T-cell (primary cell): ENCODE results near the gene DDX43. TPM values are rescaled to one million over a fixed set of nuclear protein-coding genes. Genes with fewer than 3 reads are reported as not detected.
"Not testable (repeated sequence)": the region's sequence is repeated elsewhere in the genome, so short reads cannot be mapped to it uniquely, and the experiment has no call there.

Experiments used
- ATAC-seq, 4 experiments: fragments of 200-7000 bp in 3 of 4; fragments of 150-1000 bp in 1 of 4; cut with Tn5 transposase; replicated peaks in 1 of 4; 1 replicate in 3 of 4; 2 replicates in 1 of 4; pipeline ENCODE4 v1.10.0; 2021; ENCODE audit warnings: moderate library complexity in 3 of 4, mild to moderate bottlenecking in 2 of 4, moderate number of reproducible peaks in 1 of 4
- CTCF ChIA-PET, 2 donors: fragments of 300-600 bp; sonication (Branson Sonifier 250); formaldehyde crosslinking; loops; one replicate each; lab custom pipeline; 2022; ENCODE audit warnings: antibody characterized with exemption in 2 of 2; lab: Charles Lee
- POLR2A ChIA-PET, 2 donors: fragments of 300-600 bp; sonication (Branson Sonifier 250); formaldehyde crosslinking; loops; one replicate each; lab custom pipeline; 2022; ENCODE audit warnings: antibody characterized with exemption in 2 of 2; lab: Charles Lee
- DNase-seq, 35 experiments: peaks; one replicate each; pipeline versions ENCODE4 v3.0.0 to v3.0.0-alpha.2; 2013 to 2023
- H3K27ac ChIP-seq: one replicate; pipeline ENCODE4 v1.5.1; 2013; ENCODE audit warnings: low read length
- H3K27me3 ChIP-seq, 2 experiments: replicated peaks in 1 of 2; 1 replicate in 1 of 2; 2 replicates in 1 of 2; pipeline versions ENCODE4 v1.6.1 to v1.7.0; 2013; ENCODE audit warnings: low read length in 1 of 2, mixed read lengths in 1 of 2; ENCODE audit not compliant: control insufficient read depth in 2 of 2, insufficient read depth in 2 of 2; ENCODE audit errors: extremely low read depth in 1 of 2
- H3K36me3 ChIP-seq, 2 donors: 1 replicate in 1 of 2; 2 replicates in 1 of 2; pipeline versions ENCODE4 v1.6.1 to v1.7.0; 2013; ENCODE audit warnings: low read length in 1 of 2; ENCODE audit not compliant: control insufficient read depth in 2 of 2, insufficient read depth in 1 of 2; ENCODE audit errors: extremely low read depth in 1 of 2
- H3K4me1 ChIP-seq, 2 experiments: 1 replicate in 1 of 2; 2 replicates in 1 of 2; pipeline versions ENCODE4 v1.6.1 to v1.7.0; 2013; ENCODE audit warnings: low read length in 2 of 2, mixed read lengths in 1 of 2; ENCODE audit not compliant: insufficient read depth in 2 of 2, control insufficient read depth in 1 of 2; ENCODE audit errors: extremely low read depth in 1 of 2
- H3K4me3 ChIP-seq, 2 donors: 1 replicate in 1 of 2; 2 replicates in 1 of 2; pipeline versions ENCODE4 v1.5.1 to v1.7.0; 2013; ENCODE audit warnings: mild to moderate bottlenecking in 2 of 2, low read length in 1 of 2, moderate library complexity in 1 of 2; ENCODE audit not compliant: control insufficient read depth in 1 of 2; ENCODE audit errors: extremely low read depth in 1 of 2
- H3K9me3 ChIP-seq: 2 replicates; pipeline ENCODE4 v1.7.0; 2013
- H3K27ac Mint-ChIP-seq, 2 donors: one replicate each; pipeline ENCODE4 v1.8.0; 2020 to 2021; ENCODE audit warnings: mild to moderate bottlenecking in 2 of 2, mixed read lengths in 2 of 2
- H3K27me3 Mint-ChIP-seq, 2 donors: one replicate each; pipeline ENCODE4 v1.8.0; 2021 to 2022; ENCODE audit warnings: mixed read lengths in 2 of 2
- H3K36me3 Mint-ChIP-seq: one replicate; pipeline ENCODE4 v1.8.0; 2021; ENCODE audit warnings: mixed read lengths
- H3K4me1 Mint-ChIP-seq, 3 donors: one replicate each; pipeline ENCODE4 v1.8.0; 2020 to 2022; ENCODE audit warnings: mixed read lengths in 3 of 3, mild to moderate bottlenecking in 1 of 3
- H3K4me3 Mint-ChIP-seq, 3 donors: one replicate each; pipeline ENCODE4 v1.8.0; 2020 to 2022; ENCODE audit warnings: mild to moderate bottlenecking in 3 of 3, mixed read lengths in 3 of 3, moderate library complexity in 3 of 3
- H3K9me3 Mint-ChIP-seq, 3 donors: one replicate each; pipeline ENCODE4 v1.8.0; 2020 to 2022; ENCODE audit warnings: mixed read lengths in 3 of 3
- WGBS: methylation state at CpG from one replicate; pipeline ENCODE4 v1.1.5; 2013; ENCODE audit warnings: missing lambda C conversion rate; ENCODE audit not compliant: insufficient coverage; 5-methylcytosine and 5-hydroxymethylcytosine counted together
- total RNA-seq, 35 experiments: library from RNA in 6 of 35; stranded (reverse) in 6 of 35; fragments of 120-200 nt in 1 of 35; gene quantifications; one replicate each; pipeline versions ENCODE4 v1.2.1 to v1.2.4 and lab custom pipeline; 2013 to 2026

The DDX43 gene
- total RNA-seq, 5 donors from 2014 or later (not counting 1 experiment from before 2014, with no cell fraction given), result 0.47 to 2.7 (median 1.3) TPM

- H3K4me1 Mint-ChIP-seq, result peaks cover 27 to 37% (median 30%) of the 10 kb centered on the region in 3 donors
- H3K9me3 Mint-ChIP-seq, result no peaks in the 10 kb centered on the region
- peak within 1 kb of the TSS; percentile 60 for H3K27ac ChIP-seq
- no peaks in the 10 kb centered on the region for H3K36me3 ChIP-seq
- ChIA-PET CTCF (interaction anchor here (0.9 to 1.7 kb wide), 3 partner anchors 9 to 160 kb away, joined by 3 to 12 read pairs (median 4); partner anchors contain the start of gene MTO1 (in 1 of the 2)), POLR2A (interaction anchor here in 1 of 2 donors (0.6 to 3.2 kb wide), 4 partner anchors 8 to 26 kb away, joined by 3 to 25 read pairs (median 3); partner anchors contain the start of gene MTO1)
- WGBS, result under 1% methylated on average over 20 of the region's 23 CpGs
- no peaks in the 10 kb centered on the region for H3K9me3 ChIP-seq
- peaks cover 4% of the 10 kb centered on the region for H3K36me3 Mint-ChIP-seq
- peak within 1 kb of the TSS; percentile 87 to 88 for H3K27ac Mint-ChIP-seq
- no peaks in the 10 kb centered on the region for H3K27me3 ChIP-seq
- H3K4me3 ChIP-seq, result peak within 1 kb of the TSS; percentile 62 to 83
- H3K4me3 Mint-ChIP-seq, result peak within 1 kb of the TSS; percentile 85 to 94 (median 93)
- peaks cover 6 to 43% of the 10 kb centered on the region in 2 experiments for H3K4me1 ChIP-seq
- DNase-seq (peak; percentile 30 to 87 (median 68)), ATAC-seq (peak; percentile 71 to 92 (median 78))
- H3K27me3 Mint-ChIP-seq, result no peaks in the 10 kb centered on the region
These were observed 57.5 kb downstream of the DDX43 start, which contains the start of gene CGAS for GRCh38 chr6:73452107-73452461. TSS of gene CGAS (minus strand) at chr6:73452297. CDS start at chr6:73452181, 116 bp downstream.

- H3K27ac ChIP-seq, result no peak overlapping the region
These were observed 61.4 kb downstream of the DDX43 start for GRCh38 chr6:73455865-73456629.

GRCh38 chr6:73459474-73459873 is 64.8 kb downstream of the DDX43 start:
- ATAC-seq, POLR2A ChIA-PET, H3K36me3 Mint-ChIP-seq, H3K4me3 ChIP-seq, H3K9me3 Mint-ChIP-seq, H3K36me3 ChIP-seq, DNase-seq, H3K27me3 Mint-ChIP-seq, H3K9me3 ChIP-seq, H3K27me3 ChIP-seq, CTCF ChIA-PET, H3K27ac ChIP-seq: not testable (repeated sequence)
- Mint-ChIP-seq H3K4me3 (peak overlapping the region in 1 of 3 donors; percentile 47), H3K27ac (peak overlapping the region; percentile 87 to 92), H3K4me1 (peaks cover 40 to 54% (median 42%) of the 10 kb centered on the region in 3 donors)
- 100% methylated on average over 2 of the region's 7 CpGs for WGBS
- peaks cover 2 to 40% of the 10 kb centered on the region in 2 experiments for H3K4me1 ChIP-seq

More at GRCh38 chr6:73455865-73456629, 61.4 kb downstream of the DDX43 start:
- ChIA-PET POLR2A (no interaction called here), CTCF (interaction anchor here in 1 of 2 donors (0.7 kb wide), 1 partner anchor 17 kb away, joined by 4 read pairs; no protein-coding TSS in a partner anchor)
- Mint-ChIP-seq H3K27me3 (no peaks in the 10 kb centered on the region), H3K27ac (peak overlapping the region in 1 of 2 donors; percentile 45), H3K9me3 (no peaks in the 10 kb centered on the region), H3K4me3 (no peak overlapping the region), H3K4me1 (peaks cover 22 to 37% (median 32%) of the 10 kb centered on the region in 3 donors), H3K36me3 (no peaks in the 10 kb centered on the region)
- Histone ChIP-seq H3K36me3 (no peaks in the 10 kb centered on the region), H3K4me3 (no peak overlapping the region), H3K9me3 (no peaks in the 10 kb centered on the region), H3K4me1 (peaks cover 1 to 41% of the 10 kb centered on the region in 2 experiments), H3K27me3 (no peaks in the 10 kb centered on the region)
- ATAC-seq (no peak), DNase-seq (no peak)
- WGBS, result no CpG with 5 or more reads among the region's 3 CpGs

GRCh38 chr6:73460056-73460455 is 65.4 kb downstream of the DDX43 start:
- Histone ChIP-seq H3K36me3 (peaks cover 0 to 4% of the 10 kb centered on the region in 2 donors), H3K27ac (peak overlapping the region; percentile 93), H3K4me1 (peaks cover 2 to 36% of the 10 kb centered on the region in 2 experiments), H3K27me3 (no peaks in the 10 kb centered on the region), H3K4me3 (no peak overlapping the region), H3K9me3 (no peaks in the 10 kb centered on the region)
- no peaks in the 10 kb centered on the region for H3K9me3 Mint-ChIP-seq
- H3K27me3 Mint-ChIP-seq, result no peaks in the 10 kb centered on the region
- POLR2A ChIA-PET, result no interaction called here
- peaks cover 9% of the 10 kb centered on the region for H3K36me3 Mint-ChIP-seq
- WGBS, result 63% methylated on average over 1 of the region's 5 CpGs
- ATAC-seq (no peak), DNase-seq (no peak)
- CTCF ChIA-PET, result interaction anchor here in 1 of 2 donors (0.7 kb wide), 2 partner anchors 16 to 70 kb away, joined by 3 to 4 read pairs; no protein-coding TSS in a partner anchor
- peak overlapping the region; percentile 47 to 88 (median 87) for H3K4me3 Mint-ChIP-seq
- peaks cover 40 to 54% (median 42%) of the 10 kb centered on the region in 3 donors for H3K4me1 Mint-ChIP-seq
- H3K27ac Mint-ChIP-seq, result peak overlapping the region; percentile 87 to 92

GRCh38 chr6:73461537-73462350 is 67.1 kb downstream of the DDX43 start, which contains the start of gene MTO1:
TSS of gene MTO1 (plus strand) at chr6:73461737. CDS start at chr6:73461855, 118 bp downstream.
- ATAC-seq (peak; percentile 95 to 97 (median 96)), DNase-seq (peak; percentile 65 to 93 (median 85))
- Mint-ChIP-seq H3K27me3 (no peaks in the 10 kb centered on the region), H3K27ac (peak within 1 kb of the TSS; percentile 94 to 97), H3K4me3 (peak within 1 kb of the TSS; percentile 88 to 96 (median 93)), H3K36me3 (peaks cover 18% of the 10 kb centered on the region), H3K4me1 (peaks cover 42 to 54% (median 43%) of the 10 kb centered on the region in 3 donors), H3K9me3 (no peaks in the 10 kb centered on the region)
- Histone ChIP-seq H3K36me3 (peaks cover 0 to 16% of the 10 kb centered on the region in 2 donors), H3K27me3 (no peaks in the 10 kb centered on the region), H3K4me1 (peaks cover 2 to 36% of the 10 kb centered on the region in 2 experiments), H3K27ac (peak within 1 kb of the TSS; percentile 93), H3K4me3 (peak within 1 kb of the TSS; percentile 78 to 84), H3K9me3 (no peaks in the 10 kb centered on the region)
- ChIA-PET POLR2A (interaction anchor here (0.5 to 2.2 kb wide), 17 partner anchors 9 to 1777 kb away, joined by 3 to 25 read pairs (median 4); partner anchors contain the start of genes CGAS (in 1 of the 2) and EEF1A1 (in 1 of the 2)), CTCF (interaction anchor here (0.6 to 1.9 kb wide), 19 partner anchors 9 to 1051 kb away, joined by 3 to 17 read pairs (median 4); partner anchors contain the start of genes CGAS (in 1 of the 2) and SLC17A5 (in 1 of the 2))
- 0% methylated on average over 46 of the region's 55 CpGs for WGBS
